ENCODE results near the gene DGCR8. TPM values are rescaled to one million over a fixed set of nuclear protein-coding genes. Genes with fewer than 3 reads are reported as not detected.
A peak's percentile ranks its signal among the peaks of the same experiment; 100 is the strongest.

Gene DGCR8
- total and polyA plus RNA-seq, 5 donors from 2014 or later = 2.7 to 41.1 (median 5.1) TPM

DNA sequence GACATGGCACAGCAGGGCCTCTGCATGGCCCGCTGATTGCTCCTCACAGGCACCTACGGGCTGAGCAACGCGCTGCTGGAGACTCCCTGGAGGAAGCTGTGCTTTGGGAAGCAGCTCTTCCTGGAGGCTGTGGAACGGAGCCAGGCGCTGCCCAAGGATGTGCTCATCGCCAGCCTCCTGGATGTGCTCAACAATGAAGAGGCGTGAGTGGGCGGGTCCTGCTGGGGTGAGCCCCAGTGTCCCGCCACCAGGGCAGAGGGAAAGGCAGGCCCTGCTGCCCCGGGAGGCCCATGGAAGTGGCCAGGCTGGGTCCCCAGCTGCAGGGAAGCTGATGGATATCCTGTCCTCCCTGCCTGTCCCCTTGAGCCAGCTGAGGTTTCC is 18.6 kb upstream of the DGCR8 start:
- Mint-ChIP-seq H3K4me1 (peaks cover 0 to 11% (median 1%) of the 10 kb centered on the region in 4 donors), H3K36me3 (peaks cover 22% of the 10 kb centered on the region), H3K4me3 (no peak overlapping the region), H3K27ac (peak overlapping the region in 1 of 3 donors; percentile 51), H3K27me3 (no peaks in the 10 kb centered on the region), H3K9me3 (no peaks in the 10 kb centered on the region)
- H3K4me3 ChIP-seq (ENCODE audit: low read depth, low read length) = no peak overlapping the region
- no peaks in the 10 kb centered on the region for H3K4me1 ChIP-seq (ENCODE audit: control insufficient read depth, insufficient read depth, low read length, poor library complexity, severe bottlenecking)
- no peaks in the 10 kb centered on the region for H3K9me3 ChIP-seq (ENCODE audit: control insufficient read depth in 2 of 2, low read length in 2 of 2)
- H3K27ac ChIP-seq (ENCODE audit: insufficient read depth, low read length, poor library complexity, severe bottlenecking) = no peak overlapping the region
- ATAC-seq (ENCODE audit: low read depth in 2 of 2) (no peak), DNase-seq (no peak)
- H3K27me3 ChIP-seq (ENCODE audit: control insufficient read depth, insufficient read depth, low read length) = no peaks in the 10 kb centered on the region
- H3K36me3 ChIP-seq (ENCODE audit: control insufficient read depth, insufficient read depth, low read length) = peaks cover 42% of the 10 kb centered on the region

DNA sequence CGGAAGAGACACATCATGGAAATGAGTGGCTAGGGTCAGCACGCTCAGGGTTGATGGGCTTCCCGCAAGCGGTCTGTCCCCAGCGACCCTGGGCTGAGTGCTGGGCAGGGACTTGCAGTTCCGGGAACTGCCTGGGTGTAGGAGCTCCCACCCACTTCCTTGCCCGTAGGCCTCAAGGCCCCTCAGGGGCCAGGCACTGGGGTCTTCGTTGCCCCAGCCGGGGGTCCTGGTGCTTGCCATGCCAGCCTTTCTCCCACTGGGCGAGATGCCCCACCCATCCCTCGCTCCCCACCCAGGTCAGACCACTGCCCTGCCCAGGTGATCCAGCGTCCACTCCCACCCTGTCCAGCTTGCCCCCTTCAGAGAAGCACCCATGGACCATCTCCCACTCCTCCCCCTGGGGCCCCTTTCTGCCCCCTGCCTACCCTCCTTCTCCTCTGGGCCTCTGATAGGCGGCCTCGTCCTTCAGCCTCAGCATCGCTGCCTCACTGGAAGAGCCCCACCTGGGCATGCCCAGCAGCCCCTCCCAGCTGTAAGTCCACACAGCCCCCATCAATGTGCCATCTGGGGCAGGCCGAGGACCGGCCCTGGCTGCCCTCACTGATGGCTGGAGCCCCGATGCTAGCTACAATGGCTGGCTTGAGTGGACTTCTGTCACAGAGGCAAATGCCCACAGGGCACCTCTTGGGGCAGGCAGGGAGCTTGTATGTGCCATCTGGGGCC is 17.8 kb upstream of the DGCR8 start:
- H3K27ac ChIP-seq (ENCODE audit: insufficient read depth, low read length, poor library complexity, severe bottlenecking) = no peak overlapping the region
- no peak for ATAC-seq (ENCODE audit: low read depth in 2 of 2)
- H3K36me3 Mint-ChIP-seq = peaks cover 22% of the 10 kb centered on the region

DNA sequence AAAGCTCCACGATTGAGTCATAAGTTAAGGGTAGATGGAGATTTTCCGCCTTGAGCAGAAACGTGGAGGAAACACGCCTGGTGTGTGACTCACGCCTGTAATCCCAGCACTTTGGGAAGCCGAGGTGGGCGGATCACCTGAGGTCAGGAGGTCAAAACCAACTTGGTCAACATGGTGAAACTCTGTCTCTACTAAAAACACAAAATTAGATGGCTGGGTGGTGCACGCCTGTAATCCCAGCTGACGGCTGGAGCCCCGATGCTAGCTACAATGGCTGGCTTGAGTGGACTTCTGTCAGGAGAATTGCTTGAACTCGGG is 17.3 kb upstream of the DGCR8 start:
- Mint-ChIP-seq H3K4me1 (peaks cover 0 to 11% (median 1%) of the 10 kb centered on the region in 4 donors), H3K27ac (no peak overlapping the region), H3K4me3 (no peak overlapping the region), H3K9me3 (no peaks in the 10 kb centered on the region), H3K36me3 (peaks cover 21% of the 10 kb centered on the region), H3K27me3 (no peaks in the 10 kb centered on the region)
- H3K4me3 ChIP-seq (ENCODE audit: low read depth, low read length) = no peak overlapping the region
- ATAC-seq (ENCODE audit: low read depth in 2 of 2) = no peak
- H3K4me1 ChIP-seq (ENCODE audit: control insufficient read depth, insufficient read depth, low read length, poor library complexity, severe bottlenecking) = no peaks in the 10 kb centered on the region
- no peaks in the 10 kb centered on the region for H3K9me3 ChIP-seq (ENCODE audit: control insufficient read depth in 2 of 2, low read length in 2 of 2)
- H3K27ac ChIP-seq (ENCODE audit: insufficient read depth, low read length, poor library complexity, severe bottlenecking) = no peak overlapping the region
- no peaks in the 10 kb centered on the region for H3K27me3 ChIP-seq (ENCODE audit: control insufficient read depth, insufficient read depth, low read length)
- no peak for DNase-seq
- H3K36me3 ChIP-seq (ENCODE audit: control insufficient read depth, insufficient read depth, low read length) = peaks cover 37% of the 10 kb centered on the region

More for the DNA sequence above, 17.8 kb upstream of the DGCR8 start:
- Mint-ChIP-seq H3K27me3 (no peaks in the 10 kb centered on the region), H3K4me3 (no peak overlapping the region), H3K27ac (no peak overlapping the region), H3K9me3 (no peaks in the 10 kb centered on the region), H3K4me1 (peaks cover 0 to 11% (median 1%) of the 10 kb centered on the region in 4 donors)
- no peaks in the 10 kb centered on the region for H3K27me3 ChIP-seq (ENCODE audit: control insufficient read depth, insufficient read depth, low read length)
- H3K9me3 ChIP-seq (ENCODE audit: control insufficient read depth in 2 of 2, low read length in 2 of 2) = no peaks in the 10 kb centered on the region
- peaks cover 37% of the 10 kb centered on the region for H3K36me3 ChIP-seq (ENCODE audit: control insufficient read depth, insufficient read depth, low read length)
- no peaks in the 10 kb centered on the region for H3K4me1 ChIP-seq (ENCODE audit: control insufficient read depth, insufficient read depth, low read length, poor library complexity, severe bottlenecking)
- DNase-seq = no peak
- no peak overlapping the region for H3K4me3 ChIP-seq (ENCODE audit: low read depth, low read length)

DNA sequence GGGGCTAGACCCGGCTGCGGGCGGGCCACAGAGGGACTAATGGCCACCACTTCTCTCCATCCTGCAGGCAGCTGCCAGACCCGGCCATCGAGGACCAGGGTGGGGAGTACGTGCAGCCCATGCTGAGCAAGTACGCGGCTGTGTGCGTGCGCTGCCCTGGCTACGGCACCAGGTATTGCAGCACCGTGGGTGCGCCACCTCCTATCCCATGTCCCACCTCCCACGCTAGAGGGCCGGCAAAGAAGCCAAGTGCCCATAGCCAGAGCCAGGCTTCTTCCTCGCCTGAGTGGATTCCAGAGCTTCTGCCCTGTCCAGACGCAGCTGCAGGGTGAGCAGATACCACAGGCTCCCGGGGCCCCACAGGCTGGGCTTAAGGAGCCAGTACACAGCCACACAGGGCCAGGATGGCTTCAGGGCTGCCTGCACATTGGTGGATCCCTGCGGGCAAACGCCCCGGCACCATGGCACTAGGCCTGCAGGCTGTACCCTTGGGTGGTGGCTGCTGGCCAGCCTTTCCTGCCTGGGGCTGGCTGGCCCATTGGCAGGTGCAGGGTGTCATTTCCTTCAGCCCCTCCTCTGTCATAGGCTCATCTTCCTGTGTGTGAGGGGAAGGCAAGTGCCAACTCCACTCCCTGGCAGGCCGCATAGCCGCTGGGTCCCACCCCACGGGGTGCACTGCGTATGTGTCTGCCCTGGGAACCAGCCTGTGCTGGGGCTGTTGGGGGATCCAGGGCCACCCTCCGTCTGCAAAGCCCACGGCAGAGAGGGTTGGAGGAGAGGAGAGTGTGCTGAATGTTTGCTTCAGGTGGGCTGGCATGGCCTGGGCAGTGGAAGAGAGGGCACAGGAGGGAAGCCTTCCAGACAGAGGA is 16.5 kb upstream of the DGCR8 start:
- Mint-ChIP-seq H3K4me3 (no peak overlapping the region), H3K4me1 (peaks cover 0 to 8% (median 0%) of the 10 kb centered on the region in 4 donors), H3K9me3 (no peaks in the 10 kb centered on the region), H3K36me3 (peaks cover 16% of the 10 kb centered on the region), H3K27ac (no peak overlapping the region), H3K27me3 (no peaks in the 10 kb centered on the region)
- no peaks in the 10 kb centered on the region for H3K9me3 ChIP-seq (ENCODE audit: control insufficient read depth in 2 of 2, low read length in 2 of 2)
- H3K27ac ChIP-seq (ENCODE audit: insufficient read depth, low read length, poor library complexity, severe bottlenecking) = no peak overlapping the region
- H3K4me1 ChIP-seq (ENCODE audit: control insufficient read depth, insufficient read depth, low read length, poor library complexity, severe bottlenecking) = no peaks in the 10 kb centered on the region
- no peak overlapping the region for H3K4me3 ChIP-seq (ENCODE audit: low read depth, low read length)
- DNase-seq (no peak), ATAC-seq (ENCODE audit: low read depth in 2 of 2) (no peak)
- H3K27me3 ChIP-seq (ENCODE audit: control insufficient read depth, insufficient read depth, low read length) = no peaks in the 10 kb centered on the region
- peaks cover 37% of the 10 kb centered on the region for H3K36me3 ChIP-seq (ENCODE audit: control insufficient read depth, insufficient read depth, low read length)

DNA sequence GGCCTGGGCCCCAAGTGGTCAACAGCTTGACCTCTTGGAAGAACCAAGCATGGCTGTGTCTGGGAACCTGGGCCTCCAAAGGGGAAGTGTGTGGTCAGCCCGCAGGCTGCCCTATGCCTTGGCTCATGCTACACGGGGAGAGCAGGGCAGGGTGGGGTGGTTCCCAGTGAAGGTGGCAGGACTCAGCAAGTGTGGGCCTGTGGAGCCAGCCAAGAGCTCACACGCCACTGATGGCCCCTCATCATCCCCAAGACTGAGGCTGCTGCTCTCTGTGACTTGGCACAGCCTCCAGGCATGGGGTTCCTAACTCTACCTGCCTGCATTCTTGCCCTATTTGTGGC is 15.9 kb upstream of the DGCR8 start:
- Mint-ChIP-seq H3K9me3 (no peaks in the 10 kb centered on the region), H3K4me3 (no peak overlapping the region), H3K27ac (no peak overlapping the region), H3K36me3 (peaks cover 10% of the 10 kb centered on the region), H3K27me3 (no peaks in the 10 kb centered on the region), H3K4me1 (peaks cover 0 to 2% (median 0%) of the 10 kb centered on the region in 4 donors)
- no peak for ATAC-seq (ENCODE audit: low read depth in 2 of 2)
- Histone ChIP-seq H3K4me1 (ENCODE audit: control insufficient read depth, insufficient read depth, low read length, poor library complexity, severe bottlenecking) (no peaks in the 10 kb centered on the region), H3K9me3 (ENCODE audit: control insufficient read depth in 2 of 2, low read length in 2 of 2) (no peaks in the 10 kb centered on the region), H3K4me3 (ENCODE audit: low read depth, low read length) (no peak overlapping the region), H3K36me3 (ENCODE audit: control insufficient read depth, insufficient read depth, low read length) (peaks cover 31% of the 10 kb centered on the region), H3K27me3 (ENCODE audit: control insufficient read depth, insufficient read depth, low read length) (no peaks in the 10 kb centered on the region), H3K27ac (ENCODE audit: insufficient read depth, low read length, poor library complexity, severe bottlenecking) (no peak overlapping the region)
- no peak for DNase-seq

DNA sequence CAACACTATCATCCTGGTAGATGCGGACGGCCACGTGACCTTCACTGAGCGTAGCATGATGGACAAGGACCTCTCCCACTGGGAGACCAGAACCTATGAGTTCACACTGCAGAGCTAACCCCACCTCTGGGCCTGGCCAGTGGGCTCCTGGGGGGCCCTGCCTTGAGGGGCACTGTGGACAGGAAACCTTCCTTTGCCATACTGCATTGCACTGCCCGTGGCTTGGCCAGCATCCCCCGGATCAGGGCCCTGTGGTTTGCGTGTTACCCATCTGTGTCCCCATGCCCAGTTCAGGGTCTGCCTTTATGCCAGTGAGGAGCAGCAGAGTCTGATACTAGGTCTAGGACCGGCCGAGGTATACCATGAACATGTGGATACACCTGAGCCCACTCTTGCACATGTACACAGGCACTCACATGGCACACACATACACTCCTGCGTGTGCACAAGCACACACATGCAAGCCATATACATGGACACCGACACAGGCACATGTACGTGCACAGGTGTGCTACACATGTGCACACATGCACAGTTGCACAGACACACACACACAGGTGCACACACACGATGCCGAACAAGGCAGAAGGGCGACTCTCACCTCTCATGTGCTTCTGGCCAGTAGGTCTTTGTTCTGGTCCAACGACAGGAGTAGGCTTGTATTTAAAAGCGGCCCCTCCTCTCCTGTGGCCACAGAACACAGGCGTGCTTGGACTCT is 15.3 kb upstream of the DGCR8 start:
- H3K27me3 ChIP-seq (ENCODE audit: control insufficient read depth, insufficient read depth, low read length) = no peaks in the 10 kb centered on the region
- H3K4me3 ChIP-seq (ENCODE audit: low read depth, low read length) = no peak overlapping the region
- Mint-ChIP-seq H3K36me3 (peaks cover 7% of the 10 kb centered on the region), H3K4me3 (no peak overlapping the region), H3K4me1 (peaks cover 0 to 2% (median 0%) of the 10 kb centered on the region in 4 donors), H3K27me3 (no peaks in the 10 kb centered on the region), H3K9me3 (no peaks in the 10 kb centered on the region), H3K27ac (no peak overlapping the region)
- DNase-seq (no peak), ATAC-seq (ENCODE audit: low read depth in 2 of 2) (no peak)
- H3K36me3 ChIP-seq (ENCODE audit: control insufficient read depth, insufficient read depth, low read length) = peaks cover 31% of the 10 kb centered on the region
- H3K4me1 ChIP-seq (ENCODE audit: control insufficient read depth, insufficient read depth, low read length, poor library complexity, severe bottlenecking) = no peaks in the 10 kb centered on the region
- H3K9me3 ChIP-seq (ENCODE audit: control insufficient read depth in 2 of 2, low read length in 2 of 2) = no peaks in the 10 kb centered on the region
- H3K27ac ChIP-seq (ENCODE audit: insufficient read depth, low read length, poor library complexity, severe bottlenecking) = no peak overlapping the region

DNA sequence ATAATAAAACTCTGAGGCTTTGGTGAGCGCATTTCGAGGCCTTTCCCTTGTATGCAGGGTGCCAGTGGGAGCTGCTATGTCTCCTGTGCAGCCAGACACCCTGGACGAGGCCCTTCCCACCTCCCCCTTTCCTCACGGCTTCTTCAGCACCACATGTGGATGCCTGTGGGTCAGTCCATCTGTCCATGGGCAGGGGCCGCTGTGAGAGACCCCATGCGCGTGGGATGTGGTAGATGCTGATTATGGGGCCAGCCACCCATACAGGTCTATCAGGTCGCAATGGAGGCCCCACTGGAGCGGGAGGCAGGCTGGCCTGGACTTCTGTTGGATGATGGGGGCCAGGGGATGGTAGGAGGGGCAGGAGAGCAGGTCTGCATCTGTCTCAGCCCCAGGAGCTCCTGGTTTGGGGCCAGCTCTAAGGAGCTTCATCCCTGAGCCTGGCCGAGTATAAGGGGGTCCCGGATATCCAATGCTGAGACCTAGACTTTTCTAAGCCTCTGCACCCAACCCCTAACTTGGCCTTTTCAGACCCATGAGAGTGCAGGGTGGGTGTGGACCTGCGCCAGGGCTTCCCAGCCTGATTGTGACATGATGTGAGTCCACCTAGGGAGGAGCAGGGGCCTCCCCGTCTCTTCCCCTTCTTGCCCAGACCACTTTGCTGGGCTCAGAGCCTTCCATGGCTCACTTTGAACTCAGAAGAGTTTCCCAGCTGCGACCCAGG is 14.0 kb upstream of the DGCR8 start:
- H3K27ac ChIP-seq (ENCODE audit: insufficient read depth, low read length, poor library complexity, severe bottlenecking) = no peak overlapping the region
- DNase-seq (no peak), ATAC-seq (ENCODE audit: low read depth in 2 of 2) (no peak)
- H3K4me3 Mint-ChIP-seq = no peak overlapping the region
- no peak overlapping the region for H3K27ac Mint-ChIP-seq
- H3K36me3 Mint-ChIP-seq = peaks cover 7% of the 10 kb centered on the region
- no peaks in the 10 kb centered on the region for H3K27me3 ChIP-seq (ENCODE audit: control insufficient read depth, insufficient read depth, low read length)
- H3K4me1 Mint-ChIP-seq = no peaks in the 10 kb centered on the region
- no peaks in the 10 kb centered on the region for H3K27me3 Mint-ChIP-seq
- no peaks in the 10 kb centered on the region for H3K9me3 Mint-ChIP-seq
- no peak overlapping the region for H3K4me3 ChIP-seq (ENCODE audit: low read depth, low read length)
- H3K4me1 ChIP-seq (ENCODE audit: control insufficient read depth, insufficient read depth, low read length, poor library complexity, severe bottlenecking) = no peaks in the 10 kb centered on the region
- no peaks in the 10 kb centered on the region for H3K9me3 ChIP-seq (ENCODE audit: control insufficient read depth in 2 of 2, low read length in 2 of 2)
- peaks cover 30% of the 10 kb centered on the region for H3K36me3 ChIP-seq (ENCODE audit: control insufficient read depth, insufficient read depth, low read length)
